ENCODE data around the gene PIGU. TPM values are rescaled to one million over a fixed set of nuclear protein-coding genes. Genes with fewer than 3 reads are reported as not detected.

Gene PIGU
- total and polyA plus RNA-seq, 2 of the 13 experiments (the other 11 are each of a cell fraction or from before 2014, with no cell fraction given) = 45.5 to 231 TPM

- H3K9ac ChIP-seq (ENCODE audit: insufficient read depth, low read depth, low read length) = no peak overlapping the region
- peak overlapping the region; percentile 54 for H3K27ac ChIP-seq (ENCODE audit: extremely low read length, insufficient read depth, low read length)
- H3K27me3 ChIP-seq (ENCODE audit: control insufficient read depth in 1 of 2, insufficient read depth in 2 of 2, low read length in 2 of 2) = no peaks in the 10 kb centered on the region
- no TSS peak for BruUV-seq (replicated peaks)
- no peak overlapping the region for H3K4me2 ChIP-seq (ENCODE audit: low read depth, low read length)
- no peaks in the 10 kb centered on the region for H3K79me2 ChIP-seq (ENCODE audit: insufficient read depth, low read length)
- peaks cover 18 to 66% of the 10 kb centered on the region in 2 experiments for H3K36me3 ChIP-seq (replicated peaks in 1 of 2; ENCODE audit: control insufficient read depth in 1 of 2, insufficient read depth in 2 of 2, low read length in 2 of 2)
- ChIA-PET POLR2A (interaction anchor here (1.0 to 4.9 kb wide), 4 partner anchors 15 to 273 kb away, joined by 5 to 44 read pairs (median 5); partner anchors contain the start of genes ITCH and TP53INP2), CTCF (ENCODE audit: low intra/inter-chr PET ratio, low total read pairs) (no interaction called here)
- no peaks in the 10 kb centered on the region for H4K20me1 ChIP-seq (ENCODE audit: insufficient read depth, low read length)
- H3K4me1 ChIP-seq (ENCODE audit: insufficient read depth, low read length) = peaks cover 57% of the 10 kb centered on the region
- WGBS (ENCODE audit: low lambda C conversion rate) = 95% methylated on average over 3 of the region's 3 CpGs
- no peak overlapping the region for H3K4me3 ChIP-seq (replicated peaks in 1 of 3; ENCODE audit: insufficient read depth in 1 of 3, low read depth in 2 of 3, low read length in 3 of 3)
- intact Hi-C loops (cut with micrococcal nuclease; ENCODE audit: unreplicated experiment) (loop anchor here (2.0 to 5.0 kb wide), 2 partner anchors 16 to 71 kb away; no protein-coding TSS in a partner anchor), in situ Hi-C loops (cut with HindIII; ENCODE audit: extremely low pct_ligation_motif_present, low pct_unique_long_range_greater_than_20kb) (no loop called here)
- no peaks in the 10 kb centered on the region for H3K9me3 ChIP-seq (ENCODE audit: low read length)
- H2AFZ ChIP-seq (ENCODE audit: low read length) = no peak overlapping the region
- no peak for DNase-seq (ENCODE audit: low spot score)
- FAIRE-seq = no peak
- no peak for ATAC-seq
- TF ChIP-seq ZBTB49 (CRISPR knock-in tag; IDR thresholded peaks at IDR 0.05; ENCODE audit: borderline replicate concordance) (no peak), ZNF883 (CRISPR knock-in tag; IDR thresholded peaks at IDR 0.05; ENCODE audit: not compliant biosample characterization) (no peak), POLR2A (IDR thresholded peaks at IDR 0.05; ENCODE audit: insufficient read depth in 1 of 2, low read depth in 2 of 2, low read length in 2 of 2) (no peak), PTBP1 (IDR thresholded peaks at IDR 0.05; ENCODE audit: low read depth, low read length, poor library complexity, severe bottlenecking) (no peak), FOXO1 (CRISPR knock-in tag; IDR thresholded peaks at IDR 0.05) (no peak), ZFAT (CRISPR knock-in tag; conservative IDR thresholded peaks at IDR 0.05) (no peak), ATF7 (IDR thresholded peaks at IDR 0.05) (no peak), ATF7 (CRISPR knock-in tag; IDR thresholded peaks at IDR 0.05) (no peak), NBN (conservative IDR thresholded peaks at IDR 0.05) (no peak), FOXP1 (IDR thresholded peaks at IDR 0.05) (no peak), FOXP1 (CRISPR knock-in tag; IDR thresholded peaks at IDR 0.05) (no peak), ZNF430 (CRISPR knock-in tag; IDR thresholded peaks at IDR 0.05) (no peak), ZNF33A (CRISPR knock-in tag; IDR thresholded peaks at IDR 0.05; ENCODE audit: borderline replicate concordance) (no peak), ZNF550 (CRISPR knock-in tag; IDR thresholded peaks at IDR 0.05; ENCODE audit: borderline replicate concordance) (no peak), SALL1 (CRISPR knock-in tag; IDR thresholded peaks at IDR 0.05) (no peak)
- TF ChIP-seq, protein P1, sequence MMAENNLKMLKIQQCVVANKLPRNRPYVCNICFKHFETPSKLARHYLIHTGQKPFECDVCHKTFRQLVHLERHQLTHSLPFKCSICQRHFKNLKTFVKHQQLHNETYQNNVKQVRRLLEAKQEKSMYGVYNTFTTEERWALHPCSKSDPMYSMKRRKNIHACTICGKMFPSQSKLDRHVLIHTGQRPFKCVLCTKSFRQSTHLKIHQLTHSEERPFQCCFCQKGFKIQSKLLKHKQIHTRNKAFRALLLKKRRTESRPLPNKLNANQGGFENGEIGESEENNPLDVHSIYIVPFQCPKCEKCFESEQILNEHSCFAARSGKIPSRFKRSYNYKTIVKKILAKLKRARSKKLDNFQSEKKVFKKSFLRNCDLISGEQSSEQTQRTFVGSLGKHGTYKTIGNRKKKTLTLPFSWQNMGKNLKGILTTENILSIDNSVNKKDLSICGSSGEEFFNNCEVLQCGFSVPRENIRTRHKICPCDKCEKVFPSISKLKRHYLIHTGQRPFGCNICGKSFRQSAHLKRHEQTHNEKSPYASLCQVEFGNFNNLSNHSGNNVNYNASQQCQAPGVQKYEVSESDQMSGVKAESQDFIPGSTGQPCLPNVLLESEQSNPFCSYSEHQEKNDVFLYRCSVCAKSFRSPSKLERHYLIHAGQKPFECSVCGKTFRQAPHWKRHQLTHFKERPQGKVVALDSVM (CRISPR knock-in tag; IDR thresholded peaks at IDR 0.05) = no peak
- TF ChIP-seq, protein P2, sequence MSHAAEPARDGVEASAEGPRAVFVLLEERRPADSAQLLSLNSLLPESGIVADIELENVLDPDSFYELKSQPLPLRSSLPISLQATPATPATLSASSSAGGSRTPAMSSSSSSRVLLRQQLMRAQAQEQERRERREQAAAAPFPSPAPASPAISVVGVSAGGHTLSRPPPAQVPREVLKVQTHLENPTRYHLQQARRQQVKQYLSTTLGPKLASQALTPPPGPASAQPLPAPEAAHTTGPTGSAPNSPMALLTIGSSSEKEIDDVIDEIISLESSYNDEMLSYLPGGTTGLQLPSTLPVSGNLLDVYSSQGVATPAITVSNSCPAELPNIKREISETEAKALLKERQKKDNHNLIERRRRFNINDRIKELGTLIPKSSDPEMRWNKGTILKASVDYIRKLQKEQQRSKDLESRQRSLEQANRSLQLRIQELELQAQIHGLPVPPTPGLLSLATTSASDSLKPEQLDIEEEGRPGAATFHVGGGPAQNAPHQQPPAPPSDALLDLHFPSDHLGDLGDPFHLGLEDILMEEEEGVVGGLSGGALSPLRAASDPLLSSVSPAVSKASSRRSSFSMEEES (CRISPR knock-in tag; IDR thresholded peaks at IDR 0.05) = no peak
- TF ChIP-seq, protein P3, sequence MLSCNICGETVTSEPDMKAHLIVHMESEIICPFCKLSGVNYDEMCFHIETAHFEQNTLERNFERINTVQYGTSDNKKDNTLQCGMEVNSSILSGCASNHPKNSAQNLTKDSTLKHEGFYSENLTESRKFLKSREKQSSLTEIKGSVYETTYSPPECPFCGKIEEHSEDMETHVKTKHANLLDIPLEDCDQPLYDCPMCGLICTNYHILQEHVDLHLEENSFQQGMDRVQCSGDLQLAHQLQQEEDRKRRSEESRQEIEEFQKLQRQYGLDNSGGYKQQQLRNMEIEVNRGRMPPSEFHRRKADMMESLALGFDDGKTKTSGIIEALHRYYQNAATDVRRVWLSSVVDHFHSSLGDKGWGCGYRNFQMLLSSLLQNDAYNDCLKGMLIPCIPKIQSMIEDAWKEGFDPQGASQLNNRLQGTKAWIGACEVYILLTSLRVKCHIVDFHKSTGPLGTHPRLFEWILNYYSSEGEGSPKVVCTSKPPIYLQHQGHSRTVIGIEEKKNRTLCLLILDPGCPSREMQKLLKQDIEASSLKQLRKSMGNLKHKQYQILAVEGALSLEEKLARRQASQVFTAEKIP (CRISPR knock-in tag; IDR thresholded peaks at IDR 0.05; ENCODE audit: borderline replicate concordance) = no peak
- TF ChIP-seq, protein P4, sequence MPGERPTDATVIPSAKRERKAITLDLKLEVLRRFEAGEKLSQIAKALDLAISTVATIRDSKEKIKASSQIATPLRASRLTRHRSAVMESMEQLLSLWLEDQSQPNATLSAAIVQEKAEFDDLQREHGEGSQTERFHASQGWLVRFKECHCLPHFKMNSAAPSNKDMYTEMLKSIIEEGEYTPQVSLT (CRISPR knock-in tag; IDR thresholded peaks at IDR 0.05; ENCODE audit: borderline replicate concordance, low read depth) = no peak
These were observed 40.2 kb downstream of the PIGU start for GRCh38 chr20:34636648-34637047.
